Left ventricle myocardium inferior (tissue), 1 donor: ENCODE results near the gene MCM7. TPM values are rescaled to one million over a fixed set of nuclear protein-coding genes. Genes with fewer than 3 reads are reported as not detected.
"Not testable (repeated sequence)": the region's sequence is repeated elsewhere in the genome, so short reads cannot be mapped to it uniquely, and the experiment has no call there.

ENCODE experiments used
- DNase-seq: peaks from one replicate; pipeline ENCODE4 v3.0.0-alpha.2; 2020
- H3K27ac ChIP-seq: fragments of 200-600 bp; replicated peaks from 2 replicates; pipeline ENCODE4 v1.8.0; 2021
- H3K27me3 ChIP-seq: fragments of 200-600 bp; 2 replicates; pipeline ENCODE4 v1.8.0; 2021; ENCODE audit warnings: low read depth
- H3K36me3 ChIP-seq: fragments of 200-600 bp; 2 replicates; pipeline ENCODE4 v1.8.0; 2021
- H3K4me1 ChIP-seq: fragments of 200-600 bp; 2 replicates; pipeline ENCODE4 v1.8.0; 2021
- H3K4me3 ChIP-seq: fragments of 200-600 bp; 2 replicates; pipeline ENCODE4 v1.8.0; 2021; ENCODE audit warnings: mild to moderate bottlenecking, moderate library complexity
- H3K9me3 ChIP-seq: fragments of 200-600 bp; replicated peaks from 2 replicates; pipeline ENCODE4 v1.8.0; 2021
- intact Hi-C: fragments of 100-400 bp; cut with micrococcal nuclease; formaldehyde crosslinking; loops from one replicate; pipeline ENCODE4 v1.11.0; 2022
- total RNA-seq: library from RNA; stranded (reverse); fragmentation: NEBNext Ultra II Directional; extraction: Animal tissue kit (Norgen Biotek cat#: 25700); gene quantifications from one replicate; pipeline ENCODE4 v1.2.1, GENCODE V29; 2021
- TF ChIP-seq, protein P1 (sequence below): fragments of 200-600 bp; IDR thresholded peaks from 2 replicates; pipeline ENCODE4 v1.8.0; 2021; ENCODE audit warnings: antibody characterized with exemption, mild to moderate bottlenecking, borderline replicate concordance
- donor health status: DM: no; HTN: yes; CAD: no; lungs with severe emphysema.

MCM7 gene
- total RNA-seq, 1 donor from 2014 or later = 21.1 TPM

DNA sequence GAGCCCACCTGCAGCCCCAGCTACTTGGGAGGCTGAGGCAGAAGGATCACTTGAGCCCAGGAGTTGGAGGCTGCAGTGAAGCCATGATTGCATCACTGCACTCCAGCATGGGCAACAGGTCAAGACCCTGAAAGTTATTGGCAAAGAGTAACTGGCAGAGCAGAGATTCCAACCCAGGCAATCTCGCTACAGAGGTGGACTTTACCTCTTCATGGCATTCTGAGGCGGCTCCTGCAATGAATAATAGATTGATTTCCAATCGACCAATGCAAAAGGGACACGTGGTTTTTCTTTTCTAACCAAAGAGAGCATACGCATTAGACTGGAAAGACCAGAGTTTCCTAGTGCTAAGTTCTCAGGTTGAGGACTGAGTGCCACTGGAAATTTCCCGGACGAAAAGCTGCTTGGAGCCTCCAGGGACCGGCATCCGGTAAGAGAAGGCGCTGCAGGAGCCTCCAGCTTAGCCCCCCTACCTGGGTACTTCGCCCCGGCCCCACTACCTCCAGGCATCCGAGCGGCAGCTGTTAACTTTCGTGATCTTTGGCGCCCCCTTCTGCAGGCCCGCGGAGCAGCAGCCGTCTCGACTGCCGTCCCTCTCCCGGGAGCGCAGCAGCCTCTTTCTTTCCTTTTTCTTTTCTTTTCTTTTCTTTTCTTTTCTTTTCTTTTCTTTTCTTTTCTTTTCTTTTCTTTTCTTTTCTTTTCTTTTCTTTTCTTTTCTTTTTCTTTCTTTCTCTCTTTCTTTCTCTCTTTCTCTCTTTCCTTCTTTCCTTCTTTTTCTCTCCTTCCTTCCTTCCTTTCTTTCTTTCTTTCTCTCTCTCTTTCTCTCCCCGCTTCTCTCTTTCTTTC, 29.6 kb upstream of the MCM7 start:
- TF ChIP-seq, protein P1, sequence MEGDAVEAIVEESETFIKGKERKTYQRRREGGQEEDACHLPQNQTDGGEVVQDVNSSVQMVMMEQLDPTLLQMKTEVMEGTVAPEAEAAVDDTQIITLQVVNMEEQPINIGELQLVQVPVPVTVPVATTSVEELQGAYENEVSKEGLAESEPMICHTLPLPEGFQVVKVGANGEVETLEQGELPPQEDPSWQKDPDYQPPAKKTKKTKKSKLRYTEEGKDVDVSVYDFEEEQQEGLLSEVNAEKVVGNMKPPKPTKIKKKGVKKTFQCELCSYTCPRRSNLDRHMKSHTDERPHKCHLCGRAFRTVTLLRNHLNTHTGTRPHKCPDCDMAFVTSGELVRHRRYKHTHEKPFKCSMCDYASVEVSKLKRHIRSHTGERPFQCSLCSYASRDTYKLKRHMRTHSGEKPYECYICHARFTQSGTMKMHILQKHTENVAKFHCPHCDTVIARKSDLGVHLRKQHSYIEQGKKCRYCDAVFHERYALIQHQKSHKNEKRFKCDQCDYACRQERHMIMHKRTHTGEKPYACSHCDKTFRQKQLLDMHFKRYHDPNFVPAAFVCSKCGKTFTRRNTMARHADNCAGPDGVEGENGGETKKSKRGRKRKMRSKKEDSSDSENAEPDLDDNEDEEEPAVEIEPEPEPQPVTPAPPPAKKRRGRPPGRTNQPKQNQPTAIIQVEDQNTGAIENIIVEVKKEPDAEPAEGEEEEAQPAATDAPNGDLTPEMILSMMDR = peak; percentile 92
- no peaks in the 10 kb centered on the region for H3K36me3 ChIP-seq
- H3K4me3 ChIP-seq = peak overlapping the region; percentile 22
- intact Hi-C loops = loop anchor here (5.0 kb wide), 1 partner anchor 86 kb away; the partner anchor contains the start of gene PVRIG
- no peaks in the 10 kb centered on the region for H3K27me3 ChIP-seq
- no peaks in the 10 kb centered on the region for H3K9me3 ChIP-seq
- H3K4me1 ChIP-seq = peaks cover 39% of the 10 kb centered on the region
- peak; percentile 79 for DNase-seq
- H3K27ac ChIP-seq = no peak overlapping the region

DNA sequence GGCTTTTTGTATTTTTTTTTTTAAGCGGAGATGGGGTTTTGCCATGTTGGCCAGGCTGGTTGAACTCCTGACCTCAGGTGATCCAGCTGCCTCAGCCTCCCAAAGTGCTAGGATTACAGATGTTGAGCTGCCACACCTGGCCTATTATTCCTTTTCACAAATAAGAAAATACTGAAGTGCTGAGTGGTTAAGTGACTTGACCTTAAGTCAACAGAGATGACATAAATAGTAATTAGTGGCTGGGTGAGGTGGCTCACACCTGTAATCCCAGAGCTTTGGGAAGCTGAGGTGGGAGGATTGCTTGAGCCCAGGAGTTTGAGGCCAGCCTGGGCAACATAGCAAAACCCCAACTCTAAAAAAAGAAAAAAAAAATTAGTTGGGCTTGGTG, 29.0 kb upstream of the MCM7 start:
- H3K27me3 ChIP-seq, DNase-seq, H3K4me3 ChIP-seq, H3K27ac ChIP-seq, H3K9me3 ChIP-seq, H3K36me3 ChIP-seq: not testable (repeated sequence)
- intact Hi-C loops = loop anchor here (5.0 kb wide), 1 partner anchor 87 kb away; the partner anchor contains the start of gene PVRIG
- peaks cover 44% of the 10 kb centered on the region for H3K4me1 ChIP-seq

DNA sequence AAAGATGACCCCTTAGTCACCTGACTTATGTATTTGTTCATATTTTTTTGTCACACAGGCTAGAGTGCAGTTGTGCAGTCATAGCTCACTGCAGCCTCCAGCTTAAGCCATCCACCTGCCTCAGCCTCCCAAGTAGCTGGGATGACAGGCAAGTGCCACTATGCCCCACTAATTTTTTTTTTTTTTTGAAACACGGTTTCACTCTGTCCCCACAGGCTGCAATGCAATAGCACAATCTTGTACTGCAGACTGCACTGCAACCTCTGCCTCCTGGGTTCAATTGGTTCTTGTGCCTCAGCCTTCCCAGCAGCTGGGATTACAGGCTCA, 27.4 kb upstream of the MCM7 start:
- Histone ChIP-seq H3K27me3 (no peaks in the 10 kb centered on the region), H3K9me3 (no peaks in the 10 kb centered on the region), H3K36me3 (no peaks in the 10 kb centered on the region), H3K4me1 (peaks cover 47% of the 10 kb centered on the region), H3K4me3 (no peak overlapping the region), H3K27ac (no peak overlapping the region)
- TF ChIP-seq, protein P1 = no peak
- intact Hi-C loops = no loop called here
- DNase-seq = no peak

DNA sequence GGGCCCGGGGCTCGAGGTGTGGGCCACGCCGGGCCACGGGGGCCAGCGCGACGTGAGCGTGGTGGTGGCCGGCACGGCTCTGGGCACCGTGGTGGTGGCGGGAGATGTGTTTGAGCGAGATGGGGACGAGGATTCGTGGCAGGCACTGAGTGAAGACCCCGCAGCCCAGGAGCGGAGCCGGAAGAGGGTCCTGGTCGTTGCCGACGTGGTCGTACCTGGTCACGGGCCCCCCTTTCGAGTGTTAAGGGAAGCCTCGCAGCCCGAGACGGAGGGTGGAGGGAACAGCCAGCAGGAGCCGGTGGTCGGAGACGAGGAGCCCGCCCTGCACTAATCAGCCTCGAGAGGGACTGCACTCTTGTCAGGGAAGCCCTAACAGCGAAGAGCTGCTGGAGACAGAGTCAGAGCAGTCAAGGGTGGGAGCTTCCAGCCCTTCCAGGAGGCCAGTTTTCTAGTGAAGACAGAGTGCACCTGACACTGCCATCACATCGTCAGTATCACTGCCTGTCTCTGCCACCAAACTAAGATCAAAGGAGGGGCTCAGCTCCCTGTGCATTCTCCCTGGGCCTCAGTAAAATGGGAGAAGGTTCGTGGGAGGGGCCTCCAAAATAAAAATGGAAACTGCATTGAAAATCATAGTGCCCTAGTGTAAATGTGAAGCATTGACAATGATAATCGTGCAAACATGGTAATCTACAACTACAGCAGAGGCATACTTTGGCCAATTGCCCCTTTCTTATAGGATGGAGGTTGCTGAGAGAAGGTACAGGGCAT, 26.9 kb upstream of the MCM7 start:
- no peak for DNase-seq
- Histone ChIP-seq H3K9me3 (no peaks in the 10 kb centered on the region), H3K27ac (peak overlapping the region; percentile 97), H3K4me3 (peak overlapping the region; percentile 99), H3K36me3 (peaks cover 2% of the 10 kb centered on the region), H3K4me1 (peaks cover 47% of the 10 kb centered on the region), H3K27me3 (no peaks in the 10 kb centered on the region)
- TF ChIP-seq, protein P1 = no peak
- intact Hi-C loops = no loop called here

DNA sequence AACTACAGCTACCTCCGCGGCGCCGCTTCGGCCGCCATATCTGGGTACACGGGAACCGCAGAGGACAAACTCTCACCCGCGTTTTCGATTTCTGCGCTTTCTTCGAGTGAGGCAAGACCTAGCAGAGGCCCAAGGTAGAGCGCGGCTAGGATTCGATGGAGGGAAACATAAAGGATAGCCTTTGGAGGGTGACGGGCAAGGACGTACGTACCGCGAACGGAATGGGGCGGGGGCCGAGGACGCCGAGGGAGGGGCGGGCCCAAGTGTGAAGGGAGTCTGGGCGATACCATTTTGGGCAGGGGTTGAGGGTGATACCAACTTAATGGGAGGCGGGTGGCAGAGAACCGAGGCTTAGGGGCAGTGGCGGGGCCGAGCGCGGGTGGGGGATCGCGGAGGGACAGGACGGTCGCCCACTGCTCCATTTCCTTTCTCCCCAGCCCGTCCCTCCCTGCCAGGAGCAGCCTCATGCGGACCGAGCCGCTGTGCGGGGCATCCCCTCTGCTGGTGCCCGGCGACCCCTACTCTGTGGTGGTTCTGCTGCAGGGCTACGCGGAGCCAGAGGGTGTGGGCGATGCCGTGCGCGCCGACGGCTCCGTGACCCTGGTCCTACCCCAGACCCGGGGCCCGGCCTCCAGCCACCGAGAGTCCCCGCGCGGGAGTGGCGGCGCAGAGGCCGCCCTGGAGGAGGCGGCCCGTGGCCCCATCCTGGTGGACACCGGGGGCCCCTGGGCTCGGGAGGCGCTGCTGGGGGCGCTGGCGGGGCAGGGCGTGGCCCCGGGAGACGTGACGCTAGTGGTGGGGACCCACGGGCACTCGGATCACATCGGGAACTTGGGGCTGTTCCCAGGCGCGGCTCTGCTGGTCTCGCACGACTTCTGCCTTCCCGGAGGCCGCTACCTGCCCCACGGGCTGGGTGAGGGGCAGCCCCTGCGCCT, 26.0 kb upstream of the MCM7 start, which contains the start of gene MBLAC1:
Gene MBLAC1 (plus strand): TSS at position 37 of the 935 bp plus-strand sequence. CDS start 429 bp downstream, at position 466.
- intact Hi-C loops = no loop called here

More for the DNA sequence above, 26.0 kb upstream of the MCM7 start, which contains the start of gene MBLAC1:
- TF ChIP-seq, protein P1 = no peak
- H3K27ac ChIP-seq = peak within 1 kb of the TSS; percentile 97
- peaks cover 6% of the 10 kb centered on the region for H3K36me3 ChIP-seq
- DNase-seq = peak; percentile 89
- H3K9me3 ChIP-seq = no peaks in the 10 kb centered on the region
- no peaks in the 10 kb centered on the region for H3K27me3 ChIP-seq
- peaks cover 43% of the 10 kb centered on the region for H3K4me1 ChIP-seq
- peak within 1 kb of the TSS; percentile 99 for H3K4me3 ChIP-seq
